H1 (cell line): ENCODE data around the gene GRIA2. TPM values are rescaled to one million over a fixed set of nuclear protein-coding genes. Genes with fewer than 3 reads are reported as not detected.

Source experiments
- CTCF ChIA-PET: fragments of 300-600 bp; sonication (Branson Sonifier 250); formaldehyde crosslinking; loops from one replicate; lab custom pipeline; 2021; ENCODE audit not compliant: partially characterized antibody; lab: Charles Lee
- POLR2A ChIA-PET: fragments of 300-600 bp; sonication (Branson Sonifier 250); formaldehyde crosslinking; loops from one replicate; lab custom pipeline; 2021; ENCODE audit warnings: inconsistent platforms; ENCODE audit not compliant: partially characterized antibody; lab: Charles Lee
- DNase-seq, 2 experiments: peaks; one replicate each; pipeline versions ENCODE4 v3.0.0 to v3.0.0-alpha.2; 2010 to 2022; ENCODE audit warnings: low spot score in 2 of 2, low read depth in 1 of 2, mixed read lengths in 1 of 2
- FAIRE-seq: peaks from 2 replicates; lab custom pipeline; 2011; peaks lifted over from hg19 to GRCh38; lab: Jason Lieb, UNC
- H2AFZ ChIP-seq: 2 replicates; pipeline ENCODE4 v1.8.1; 2012; ENCODE audit warnings: low read length, inconsistent platforms
- H2AK5ac ChIP-seq: 2 replicates; pipeline ENCODE4 v1.6.1; 2013; ENCODE audit warnings: low read depth, low read length
- H2BK120ac ChIP-seq: replicated peaks from 2 replicates; pipeline ENCODE3; 2013; ENCODE audit warnings: low read depth, low read length, inconsistent platforms
- H2BK12ac ChIP-seq: 2 replicates; pipeline ENCODE4 v1.6.1; 2013; ENCODE audit warnings: low read depth, low read length
- H2BK15ac ChIP-seq: 2 replicates; pipeline ENCODE4 v1.6.1; 2013; ENCODE audit warnings: low read length
- H2BK20ac ChIP-seq: 2 replicates; pipeline ENCODE4 v1.6.1; 2013; ENCODE audit warnings: low read length
- H2BK5ac ChIP-seq: 2 replicates; pipeline ENCODE4 v1.6.1; 2013; ENCODE audit warnings: low read depth, low read length
- H3K14ac ChIP-seq: 2 replicates; pipeline ENCODE4 v1.6.1; 2013; ENCODE audit warnings: inconsistent platforms; ENCODE audit not compliant: insufficient read length
- H3K18ac ChIP-seq: 2 replicates; pipeline ENCODE4 v1.6.1; 2013; ENCODE audit warnings: low read length; ENCODE audit errors: extremely low read depth
- H3K23ac ChIP-seq: 2 replicates; pipeline ENCODE4 v1.6.1; 2013; ENCODE audit warnings: inconsistent platforms; ENCODE audit not compliant: insufficient read length
- H3K23me2 ChIP-seq: 2 replicates; pipeline ENCODE4 v1.6.1; 2013; ENCODE audit warnings: low read depth, low read length
- H3K27ac ChIP-seq: 2 replicates; pipeline ENCODE4 v1.6.1; 2011; ENCODE audit warnings: low read depth, low read length, inconsistent platforms
- H3K27me3 ChIP-seq, 4 experiments: replicated peaks in 1 of 4; 1 replicate in 1 of 4; 2 replicates in 3 of 4; pipeline versions ENCODE4 v1.6.1 to v1.8.1; 2011 to 2013; ENCODE audit warnings: low read length in 3 of 4, mild to moderate bottlenecking in 3 of 4, inconsistent platforms in 2 of 4, mixed read lengths in 2 of 4, moderate library complexity in 1 of 4; ENCODE audit not compliant: control insufficient read depth in 3 of 4, insufficient read depth in 3 of 4; ENCODE audit errors: extremely low read depth in 1 of 4
- H3K36me3 ChIP-seq, 4 experiments: 2 replicates each; pipeline versions ENCODE4 v1.6.1 to v1.8.1; 2011 to 2013; ENCODE audit warnings: mild to moderate bottlenecking in 4 of 4, low read length in 3 of 4, moderate library complexity in 2 of 4, control low read depth in 1 of 4, inconsistent platforms in 1 of 4; ENCODE audit not compliant: insufficient read depth in 4 of 4, control insufficient read depth in 2 of 4
- H3K4ac ChIP-seq: replicated peaks from 2 replicates; pipeline ENCODE3; 2013; ENCODE audit warnings: low read length, low read depth, mixed read lengths, inconsistent platforms; ENCODE audit not compliant: insufficient read length
- H3K4me1 ChIP-seq, 4 experiments: replicated peaks in 1 of 4; 1 replicate in 1 of 4; 2 replicates in 3 of 4; pipeline versions ENCODE4 v1.6.1 to v1.8.1; 2011 to 2013; ENCODE audit warnings: low read length in 3 of 4, inconsistent platforms in 2 of 4, mixed read lengths in 1 of 4; ENCODE audit not compliant: insufficient read depth in 4 of 4, control insufficient read depth in 3 of 4
- H3K4me2 ChIP-seq, 2 experiments: 2 replicates each; pipeline versions ENCODE4 v1.6.1 to v1.8.1; 2011 to 2013; ENCODE audit warnings: low read depth in 2 of 2, low read length in 2 of 2, control low read depth in 1 of 2, inconsistent platforms in 1 of 2, mild to moderate bottlenecking in 1 of 2; ENCODE audit not compliant: insufficient read depth in 1 of 2
- H3K4me3 ChIP-seq, 4 experiments: fragments of 200-600, 300-600 bp in 1 of 4; sonication (generic), shearing (Covaris generic), sonication (Bioruptor Twin) in 1 of 4; 2 replicates each; pipeline versions ENCODE4 v1.5.1 to v1.8.1; 2011 to 2016; ENCODE audit warnings: low read length in 4 of 4, low read depth in 3 of 4, control low read depth in 2 of 4, inconsistent platforms in 2 of 4, mild to moderate bottlenecking in 2 of 4, mixed read lengths in 1 of 4, moderate library complexity in 1 of 4; ENCODE audit not compliant: insufficient read depth in 2 of 4; ENCODE audit errors: extremely low read depth in 1 of 4
- H3K56ac ChIP-seq: replicated peaks from 2 replicates; pipeline ENCODE3; 2013; ENCODE audit warnings: low read depth, mild to moderate bottlenecking, mixed read lengths, low read length, inconsistent platforms; ENCODE audit not compliant: insufficient read length
- H3K79me1 ChIP-seq: 2 replicates; pipeline ENCODE4 v1.6.1; 2013; ENCODE audit warnings: low read depth, low read length, control low read depth
- H3K79me2 ChIP-seq, 2 experiments: 2 replicates each; pipeline versions ENCODE4 v1.6.1 to v1.8.1; 2012 to 2013; ENCODE audit warnings: low read length in 2 of 2, mild to moderate bottlenecking in 2 of 2, inconsistent platforms in 1 of 2; ENCODE audit not compliant: insufficient read depth in 2 of 2, control insufficient read depth in 1 of 2
- H3K9ac ChIP-seq, 4 experiments: replicated peaks in 1 of 4; 1 replicate in 1 of 4; 2 replicates in 3 of 4; pipeline versions ENCODE4 v1.6.1 to v1.8.1; 2011 to 2013; ENCODE audit warnings: low read depth in 3 of 4, low read length in 3 of 4, control low read depth in 2 of 4, mild to moderate bottlenecking in 2 of 4, moderate library complexity in 2 of 4, inconsistent platforms in 1 of 4; ENCODE audit errors: extremely low read depth in 1 of 4
- H3K9me3 ChIP-seq, 2 experiments: 2 replicates each; pipeline versions ENCODE4 v1.6.1 to v1.8.1; 2012 to 2013; ENCODE audit warnings: mild to moderate bottlenecking in 2 of 2, moderate library complexity in 2 of 2, control low read depth in 1 of 2, inconsistent platforms in 1 of 2, low read depth in 1 of 2, low read length in 1 of 2, mixed read lengths in 1 of 2; ENCODE audit not compliant: insufficient read depth in 2 of 2
- H4K20me1 ChIP-seq, 2 experiments: replicated peaks in 1 of 2; 2 replicates each; pipeline versions ENCODE3 to v1.8.1; 2011 to 2013; ENCODE audit warnings: inconsistent platforms in 2 of 2, low read length in 2 of 2, mild to moderate bottlenecking in 1 of 2; ENCODE audit not compliant: insufficient read depth in 2 of 2, control insufficient read depth in 1 of 2
- H4K5ac ChIP-seq: 2 replicates; pipeline ENCODE4 v1.6.1; 2013; ENCODE audit warnings: low read length, low read depth, mixed read lengths, inconsistent platforms; ENCODE audit not compliant: insufficient read length
- H4K8ac ChIP-seq: 2 replicates; pipeline ENCODE4 v1.8.0; 2013; ENCODE audit warnings: mild to moderate bottlenecking, moderate library complexity, low read length, inconsistent platforms; ENCODE audit not compliant: insufficient read depth; ENCODE audit errors: extremely low read depth
- H4K91ac ChIP-seq: replicated peaks from 2 replicates; pipeline ENCODE3; 2013; ENCODE audit warnings: low read length, mixed read lengths, inconsistent platforms; ENCODE audit not compliant: insufficient read length
- JUND ChIP-seq: IDR thresholded peaks from 2 replicates; pipeline ENCODE4 v1.6.1; 2011; ENCODE audit warnings: mild to moderate bottlenecking, improper control_type of control experiment, low read length
- KDM1A ChIP-seq: fragments of 200-600, 300-600 bp; sonication (generic); IDR thresholded peaks from 2 replicates; pipeline ENCODE4 v1.7.1; 2016; ENCODE audit warnings: mild to moderate bottlenecking, low read length, borderline replicate concordance
- NANOG ChIP-seq: IDR thresholded peaks from 2 replicates; pipeline ENCODE4 v1.6.1; 2011; ENCODE audit warnings: low read length, low read depth, mild to moderate bottlenecking, inconsistent platforms; ENCODE audit not compliant: insufficient read depth, poor library complexity, severe bottlenecking
- NRF1 ChIP-seq: IDR thresholded peaks from 2 replicates; pipeline ENCODE4 v1.6.1; 2011; ENCODE audit warnings: mild to moderate bottlenecking, low read depth, low read length, improper control_type of control experiment
- PHF8 ChIP-seq: fragments of 200-600 bp; sonication (generic); conservative IDR thresholded peaks from 2 replicates; pipeline ENCODE4 v1.7.1; 2012; ENCODE audit warnings: low read depth, mild to moderate bottlenecking, inconsistent platforms, low read length, moderate library complexity
- POLR2AphosphoS5 ChIP-seq: IDR thresholded peaks from 2 replicates; pipeline ENCODE4 v1.6.1; 2011; ENCODE audit warnings: low read depth, low read length
- RBBP5 ChIP-seq: IDR thresholded peaks from 2 replicates; pipeline ENCODE4 v1.7.1; 2012; ENCODE audit warnings: low read depth, mild to moderate bottlenecking, inconsistent platforms, low read length, moderate library complexity, borderline replicate concordance
- SAP30 ChIP-seq: fragments of 300-600 bp; sonication (generic); IDR thresholded peaks from 2 replicates; pipeline ENCODE4 v1.7.1; 2012; ENCODE audit warnings: low read length, moderate library complexity, mild to moderate bottlenecking, inconsistent platforms; ENCODE audit not compliant: insufficient read depth, insufficient replicate concordance
- SIX5 ChIP-seq: IDR thresholded peaks from 2 replicates; pipeline ENCODE4 v1.6.1; 2011; ENCODE audit warnings: mild to moderate bottlenecking, low read depth, low read length
- SUZ12 ChIP-seq: fragments of 200-600 bp; sonication (generic); IDR thresholded peaks from 2 replicates; pipeline ENCODE4 v1.6.1; 2012; ENCODE audit warnings: mild to moderate bottlenecking, inconsistent platforms, low read length, moderate library complexity, mixed read lengths
- TAF1 ChIP-seq: IDR thresholded peaks from 2 replicates; pipeline ENCODE4 v1.6.1; 2011; ENCODE audit warnings: mild to moderate bottlenecking, low read depth, low read length
- ZNF274 ChIP-seq: IDR thresholded peaks from 2 replicates; pipeline ENCODE4 v1.7.0; 2012; ENCODE audit warnings: low read length, borderline replicate concordance; ENCODE audit errors: extremely low read depth
- WGBS, 2 experiments: shearing (Covaris generic) in 1 of 2; methylation state at CpG; one replicate each; pipeline versions ENCODE4 v1.1.6 to v1.1.7; 2013 to 2015; ENCODE audit warnings: low lambda C conversion rate in 2 of 2, mixed read lengths in 2 of 2, inconsistent platforms in 1 of 2, low coverage in 1 of 2, missing lambda C conversion rate in 1 of 2; ENCODE audit not compliant: insufficient replicate concordance in 2 of 2, insufficient coverage in 1 of 2, insufficient read length in 1 of 2; ENCODE audit errors: extremely low coverage in 1 of 2, missing lambda C conversion rate in 1 of 2; 5-methylcytosine and 5-hydroxymethylcytosine counted together
- polyA plus RNA-seq, 7 experiments: library from polyadenylated mRNA; depleted of rRNA in 3 of 7; stranded (reverse) in 5 of 7; unstranded in 2 of 7; fragments of >200 nt in 5 of 7; fragments of 200-250 nt in 2 of 7; gene quantifications; 1 replicate in 5 of 7; 2 replicates in 1 of 7; 4 replicates in 1 of 7; pipeline versions ENCODE4 v1.2.1 to v1.2.3, GENCODE V29; 2011 to 2013; ENCODE audit warnings: missing spikeins in 2 of 7, mixed read lengths in 2 of 7
- total RNA-seq: library from RNA; stranded (reverse); fragmentation: NEBNext Ultra II Directional; extraction: Animal tissue kit (Norgen Biotek cat#: 25700); gene quantifications from 2 replicates; pipeline ENCODE4 v1.2.1, GENCODE V29; 2021
- TF ChIP-seq, protein P1 (sequence below): IDR thresholded peaks from 2 replicates; pipeline ENCODE4 v1.6.1; 2012; ENCODE audit warnings: inconsistent platforms

Gene GRIA2
- total and polyA plus RNA-seq, 2 of the 8 experiments (the other 6 are each of a cell fraction or from before 2014, with no cell fraction given) = not detected

DNA sequence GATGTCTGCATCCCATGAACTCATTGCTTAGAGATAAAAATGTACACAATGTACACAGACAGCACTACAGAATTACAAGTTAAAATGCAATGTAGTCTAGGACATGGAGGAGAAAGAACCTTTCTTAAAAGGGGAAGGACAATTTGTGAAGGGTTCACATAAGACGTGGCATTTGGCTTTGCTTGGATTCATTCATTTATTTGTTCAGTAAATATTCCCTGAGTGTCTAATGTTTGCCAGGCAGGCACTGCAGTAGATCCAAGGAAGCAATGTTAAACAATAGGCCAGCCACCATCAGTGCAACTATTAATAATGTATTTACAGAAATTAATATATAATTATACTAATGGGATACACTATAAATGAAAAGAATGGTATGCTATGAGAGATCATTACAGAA lies 94.4 kb downstream of the GRIA2 start:
- no peaks in the 10 kb centered on the region for H3K27me3 ChIP-seq
- no peak overlapping the region for H2BK5ac ChIP-seq
- no peak overlapping the region for H3K4me2 ChIP-seq
- no peak overlapping the region for H2AFZ ChIP-seq
- no peak overlapping the region for H3K18ac ChIP-seq
- H3K79me1 ChIP-seq = no peaks in the 10 kb centered on the region
- no peaks in the 10 kb centered on the region for H3K4me1 ChIP-seq
- no peaks in the 10 kb centered on the region for H3K36me3 ChIP-seq
- H2BK15ac ChIP-seq = no peak overlapping the region
- H3K4ac ChIP-seq = no peak overlapping the region
- H3K14ac ChIP-seq = no peak overlapping the region
- H3K9ac ChIP-seq = no peak overlapping the region
- H2BK20ac ChIP-seq = no peak overlapping the region
- DNase-seq (no peak), FAIRE-seq (no peak)
- H3K4me3 ChIP-seq = no peak overlapping the region
- no peak overlapping the region for H3K56ac ChIP-seq
- TF ChIP-seq KDM1A (no peak), SIX5 (no peak), TAF1 (no peak), ZNF274 (no peak), NRF1 (no peak), JUND (no peak), PHF8 (no peak), RBBP5 (no peak), SAP30 (no peak), POLR2AphosphoS5 (no peak), NANOG (no peak), SUZ12 (no peak)
- TF ChIP-seq, protein P1, sequence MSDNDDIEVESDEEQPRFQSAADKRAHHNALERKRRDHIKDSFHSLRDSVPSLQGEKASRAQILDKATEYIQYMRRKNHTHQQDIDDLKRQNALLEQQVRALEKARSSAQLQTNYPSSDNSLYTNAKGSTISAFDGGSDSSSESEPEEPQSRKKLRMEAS = no peak
- no peaks in the 10 kb centered on the region for H4K20me1 ChIP-seq
- no peak overlapping the region for H4K5ac ChIP-seq
- ChIA-PET POLR2A (no interaction called here), CTCF (interaction anchor here (0.7 kb wide), 1 partner anchor 104 kb away, joined by 3 read pairs; no protein-coding TSS in a partner anchor)
- H4K8ac ChIP-seq = no peak overlapping the region
- no peak overlapping the region for H3K27ac ChIP-seq
- no peak overlapping the region for H2BK120ac ChIP-seq
- no peaks in the 10 kb centered on the region for H3K9me3 ChIP-seq
- 94% methylated on average over 1 of the region's 1 CpG; no CpG with 5 or more reads in 1 of the 2 experiments for WGBS, 2 experiments
- no peaks in the 10 kb centered on the region for H3K23me2 ChIP-seq
- no peak overlapping the region for H2BK12ac ChIP-seq
- H3K23ac ChIP-seq = no peak overlapping the region
- H3K79me2 ChIP-seq = no peaks in the 10 kb centered on the region
- no peak overlapping the region for H2AK5ac ChIP-seq
- H4K91ac ChIP-seq = no peak overlapping the region
